K562 (cell line): Measurements from ENCODE around the gene MPLKIP. TPM values are rescaled to one million over a fixed set of nuclear protein-coding genes. Genes with fewer than 3 reads are reported as not detected.

Experiments used
- ARID2 ChIP-seq: fragments of 450-650 bp; IDR thresholded peaks from 2 replicates; pipeline ENCODE4 v1.6.1; 2017; ENCODE audit warnings: antibody characterized with exemption, mild to moderate bottlenecking
- CBX8 ChIP-seq: fragments of 200-600 bp; sonication (generic); IDR thresholded peaks from 2 replicates; pipeline ENCODE4 v1.6.1; 2012; ENCODE audit warnings: borderline replicate concordance, mixed run types, low read depth, mild to moderate bottlenecking, moderate library complexity, mixed read lengths, low read length, control low read depth, inconsistent platforms; ENCODE audit not compliant: poor library complexity, severe bottlenecking; ENCODE audit errors: extremely low read depth
- CTCF ChIP-seq, 3 experiments: IDR thresholded peaks in 2 of 3; conservative IDR thresholded peaks in 1 of 3; 2 replicates each; pipeline ENCODE4 v1.5.1; 2011 to 2012; ENCODE audit warnings: low read length in 3 of 3, mild to moderate bottlenecking in 3 of 3, control low read depth in 2 of 3, improper control_type of control experiment in 1 of 3, inconsistent platforms in 1 of 3, low read depth in 1 of 3, mixed read lengths in 1 of 3, moderate library complexity in 1 of 3; ENCODE audit not compliant: insufficient read depth in 2 of 3
- ETV1 ChIP-seq: fragments of 450-650 bp; conservative IDR thresholded peaks from 2 replicates; pipeline ENCODE4 v1.6.1; 2016; ENCODE audit warnings: missing genetic modification characterization, control low read depth, low read depth, missing compliant biosample characterization
- JUND ChIP-seq, 2 experiments: IDR thresholded peaks; 2 replicates in 1 of 2; 3 replicates in 1 of 2; pipeline ENCODE4 v1.6.1; 2011; ENCODE audit warnings: borderline replicate concordance in 2 of 2, low read depth in 2 of 2, low read length in 2 of 2, improper control_type of control experiment in 1 of 2, missing biosample characterization in 1 of 2, missing genetic modification characterization in 1 of 2, missing genetic modification reagents in 1 of 2
- NFATC3 ChIP-seq: fragments of 450-650 bp; IDR thresholded peaks from 2 replicates; pipeline ENCODE4 v1.6.1; 2017; ENCODE audit warnings: mild to moderate bottlenecking
- PTTG1 ChIP-seq: fragments of 450-650 bp; IDR thresholded peaks from 2 replicates; pipeline ENCODE4 v1.6.1; 2016; ENCODE audit warnings: low read depth, mild to moderate bottlenecking, missing genetic modification characterization, missing compliant biosample characterization
- PYGO2 ChIP-seq: fragments of 450-650 bp; IDR thresholded peaks from 2 replicates; pipeline ENCODE4 v1.6.1; 2016; ENCODE audit warnings: mild to moderate bottlenecking, missing genetic modification characterization, moderate library complexity, missing compliant biosample characterization
- RAD21 ChIP-seq, 2 experiments: fragments of 250-450 bp in 1 of 2; fragments of 450-650 bp in 1 of 2; sonication (Bioruptor Pico) in 1 of 2; formaldehyde crosslinking in 1 of 2; IDR thresholded peaks in 1 of 2; conservative IDR thresholded peaks in 1 of 2; 2 replicates each; pipeline versions ENCODE4 v1.4.0 to v1.8.0; 2020 to 2022; ENCODE audit warnings: mild to moderate bottlenecking in 2 of 2, moderate library complexity in 1 of 2
- RNF2 ChIP-seq: sonication (generic); IDR thresholded peaks from 2 replicates; pipeline ENCODE4 v1.6.1; 2016
- SMAD1 ChIP-seq: fragments of 150-350 bp; IDR thresholded peaks from 2 replicates; pipeline ENCODE4 v1.6.1; 2014; ENCODE audit warnings: low read length, low read depth; ENCODE audit not compliant: partially characterized antibody
- UBTF ChIP-seq, 2 experiments: IDR thresholded peaks; 2 replicates each; pipeline ENCODE4 v1.6.1; 2012; ENCODE audit warnings: improper control_type of control experiment in 2 of 2, low read depth in 2 of 2, low read length in 2 of 2, borderline replicate concordance in 1 of 2
- USF1 ChIP-seq: sonication (generic); formaldehyde crosslinking; IDR thresholded peaks from 2 replicates; pipeline ENCODE4 v1.9.0; 2022; ENCODE audit warnings: mild to moderate bottlenecking, missing genetic modification reagents
- ZNF655 ChIP-seq: fragments of 250-450 bp; sonication (Bioruptor Pico); IDR thresholded peaks from 2 replicates; pipeline ENCODE4 v1.5.0; 2021
- ZNF764 ChIP-seq: fragments of 250-450 bp; sonication (Bioruptor Pico); IDR thresholded peaks from 2 replicates; pipeline ENCODE4 v1.4.0; 2020; ENCODE audit warnings: low read depth, mild to moderate bottlenecking, moderate library complexity
- polyA plus RNA-seq, 8 experiments: library from polyadenylated mRNA; depleted of rRNA in 4 of 8; stranded (reverse) in 5 of 8; unstranded in 3 of 8; fragments of >200 nt; fragmentation: Nextera tagmentation in 2 of 8; fragmentation: Illumina TruSeq in 1 of 8; extraction: Ambion mirVana in 2 of 8; extraction: Trizol in 1 of 8; gene quantifications; 2 replicates each; pipeline versions ENCODE4 v1.2.1 to v1.2.3, GENCODE V29; 2011 to 2014; ENCODE audit warnings: inconsistent platforms in 1 of 8, missing spikeins in 1 of 8
- total RNA-seq, 7 experiments: library from RNA; depleted of rRNA in 6 of 7; stranded (reverse); fragments of >200 nt in 6 of 7; fragmentation: Illumina TruSeq in 2 of 7; extraction: Trizol in 2 of 7; gene quantifications; 2 replicates each; pipeline versions ENCODE4 v1.2.1 to v1.2.3, GENCODE V29; 2011 to 2021; ENCODE audit warnings: low replicate concordance in 1 of 7
- TF ChIP-seq, protein P1 (sequence below), 2 experiments: fragments of 450-650 bp; IDR thresholded peaks; 2 replicates each; pipeline ENCODE4 v1.6.1; 2016

The MPLKIP gene
- total and polyA plus RNA-seq, 9 of the 15 experiments (the other 6 are each of a cell fraction or from before 2014, with no cell fraction given): 5.6 to 127 (median 44.2) TPM

DNA sequence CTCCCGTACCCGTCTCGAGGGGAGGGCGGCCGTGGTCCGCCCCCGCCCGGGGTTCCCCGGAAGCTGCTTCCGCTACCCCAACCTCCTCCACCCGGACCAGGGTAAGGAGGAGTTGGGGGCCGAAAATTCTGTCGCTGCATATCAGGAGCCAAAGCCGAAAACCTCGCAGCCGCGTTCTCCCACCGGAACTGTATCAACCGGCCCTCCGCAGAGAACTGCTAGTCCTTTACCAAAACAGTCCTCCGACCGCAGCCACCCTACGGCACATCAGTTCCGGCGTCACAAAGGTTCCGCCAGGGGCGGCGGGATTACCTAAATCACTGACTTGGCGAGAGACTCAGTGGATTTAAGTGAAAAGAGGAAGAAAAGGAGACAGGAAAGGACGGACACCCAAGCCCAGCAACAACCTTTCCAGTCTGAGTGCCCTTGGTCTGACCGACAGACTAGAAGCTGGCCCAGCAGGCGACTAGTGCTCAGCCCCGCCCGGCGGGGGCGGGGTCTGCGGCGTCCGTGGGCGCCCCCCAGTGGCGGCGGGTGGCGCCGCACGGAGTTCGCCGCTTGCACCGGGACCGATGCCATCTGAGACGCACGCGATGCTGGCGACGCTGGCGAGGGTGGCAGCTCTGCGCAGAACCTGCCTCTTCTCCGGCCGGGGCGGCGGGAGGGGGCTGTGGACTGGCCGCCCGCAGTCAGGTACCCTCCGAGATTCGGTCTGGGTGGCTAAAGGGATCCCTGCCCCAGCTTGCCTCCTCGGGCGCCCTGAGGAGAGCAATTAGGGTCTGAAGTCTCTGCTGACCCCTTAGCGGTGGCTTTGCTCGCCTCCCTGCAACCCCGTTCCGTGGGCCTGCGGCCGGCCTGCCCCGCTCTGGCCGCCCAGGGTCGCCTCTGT is at the start of gene MPLKIP, which contains the start of gene SUGCT (continued):
- TF ChIP-seq RAD21 (CRISPR knock-in tag; conservative IDR thresholded peaks at IDR 0.05 in 1 of 2, IDR thresholded peaks at IDR 0.05 in 1 of 2) (peak; percentile 31 to 44; a peak in 3 of 4 replicates), UBTF (IDR thresholded peaks at IDR 0.05; ENCODE audit: borderline replicate concordance in 1 of 2, low read depth in 2 of 2, low read length in 2 of 2) (peak; percentile 38 to 85; a peak in 2 of 4 replicates), ETV1 (tag) (peak; percentile 58), RNF2 (peak; percentile 74), CBX8 (no peak), SMAD1 (peak; percentile 63), PYGO2 (tag) (peak; percentile 60; the same call in 1 of the 2 replicates), PTTG1 (tag) (no peak), NFATC3 (peak; percentile 78; the same call in 1 of the 2 replicates), ZNF764 (no peak), CTCF (IDR thresholded peaks at IDR 0.05 in 2 of 3, conservative IDR thresholded peaks at IDR 0.05 in 1 of 3; ENCODE audit: insufficient read depth in 2 of 3, low read depth in 1 of 3, low read length in 3 of 3) (peak; percentile 87 to 94 (median 88)), USF1 (CRISPR knock-in tag) (no peak), JUND (IDR thresholded peaks at IDR 0.05; ENCODE audit: borderline replicate concordance, low read depth, low read length) (0 out of 2 replicates have a peak, but pooled peaks have one; percentile 50), JUND (tag; IDR thresholded peaks at IDR 0.05; ENCODE audit: borderline replicate concordance, low read depth, low read length) (peak; percentile 64; the same call in 2 of the 3 replicates), ZNF655 (CRISPR knock-in tag) (no peak), ARID2 (no peak)
- TF ChIP-seq, protein P1, sequence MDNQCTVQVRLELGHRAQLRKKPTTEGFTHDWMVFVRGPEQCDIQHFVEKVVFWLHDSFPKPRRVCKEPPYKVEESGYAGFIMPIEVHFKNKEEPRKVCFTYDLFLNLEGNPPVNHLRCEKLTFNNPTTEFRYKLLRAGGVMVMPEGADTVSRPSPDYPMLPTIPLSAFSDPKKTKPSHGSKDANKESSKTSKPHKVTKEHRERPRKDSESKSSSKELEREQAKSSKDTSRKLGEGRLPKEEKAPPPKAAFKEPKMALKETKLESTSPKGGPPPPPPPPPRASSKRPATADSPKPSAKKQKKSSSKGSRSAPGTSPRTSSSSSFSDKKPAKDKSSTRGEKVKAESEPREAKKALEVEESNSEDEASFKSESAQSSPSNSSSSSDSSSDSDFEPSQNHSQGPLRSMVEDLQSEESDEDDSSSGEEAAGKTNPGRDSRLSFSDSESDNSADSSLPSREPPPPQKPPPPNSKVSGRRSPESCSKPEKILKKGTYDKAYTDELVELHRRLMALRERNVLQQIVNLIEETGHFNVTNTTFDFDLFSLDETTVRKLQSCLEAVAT (IDR thresholded peaks at IDR 0.05): peak; percentile 19 to 89; a peak in 2 of 4 replicates
